Ishikawa (cell line): ENCODE results near the gene INSYN2B.

Experiments
- CEBPB ChIP-seq: IDR thresholded peaks from 2 replicates; pipeline ENCODE4 v1.6.1; 2012
- CREB1 ChIP-seq: IDR thresholded peaks from 2 replicates; pipeline ENCODE4 v1.6.1; 2012; ENCODE audit warnings: low read depth
- EGR1 ChIP-seq: IDR thresholded peaks from 2 replicates; pipeline ENCODE4 v1.6.1; 2012
- EP300 ChIP-seq: IDR thresholded peaks from 2 replicates; pipeline ENCODE4 v1.6.1; 2012; ENCODE audit warnings: borderline replicate concordance
- FOXM1 ChIP-seq: IDR thresholded peaks from 2 replicates; pipeline ENCODE4 v1.6.1; 2012; ENCODE audit warnings: low read depth, borderline replicate concordance
- MAX ChIP-seq: IDR thresholded peaks from 2 replicates; pipeline ENCODE4 v1.6.1; 2012
- NFIC ChIP-seq: IDR thresholded peaks from 2 replicates; pipeline ENCODE4 v1.6.1; 2012
- RAD21 ChIP-seq: IDR thresholded peaks from 2 replicates; pipeline ENCODE4 v1.6.1; 2012; ENCODE audit warnings: low read depth
- REST ChIP-seq: IDR thresholded peaks from 2 replicates; pipeline ENCODE4 v1.6.1; 2012; ENCODE audit warnings: low read depth, mild to moderate bottlenecking
- TAF1 ChIP-seq: IDR thresholded peaks from 2 replicates; pipeline ENCODE4 v1.6.1; 2012; ENCODE audit warnings: low read depth, mild to moderate bottlenecking
- TEAD4 ChIP-seq: IDR thresholded peaks from 2 replicates; pipeline ENCODE4 v1.6.1; 2012
- USF1 ChIP-seq: IDR thresholded peaks from 2 replicates; pipeline ENCODE4 v1.6.1; 2012
- YY1 ChIP-seq: IDR thresholded peaks from 2 replicates; pipeline ENCODE4 v1.6.1; 2012; ENCODE audit warnings: low read depth
- ZBTB7A ChIP-seq: IDR thresholded peaks from 2 replicates; pipeline ENCODE4 v1.6.1; 2012; ENCODE audit warnings: low read depth

- no peak for TF ChIP-seq MAX
- TF ChIP-seq USF1 = no peak
- TF ChIP-seq CREB1 = no peak
- TF ChIP-seq EP300 = no peak
- no peak for TF ChIP-seq REST
- no peak for TF ChIP-seq EGR1
- no peak for TF ChIP-seq TAF1
- TF ChIP-seq RAD21 = no peak
- TF ChIP-seq ZBTB7A = no peak
- no peak for TF ChIP-seq YY1
- TF ChIP-seq CEBPB = no peak
- TF ChIP-seq NFIC = no peak
- TF ChIP-seq TEAD4 = no peak
- no peak for TF ChIP-seq FOXM1
Measured at GRCh38 chr5:169904059-169904458, 76.2 kb downstream of the INSYN2B start.
